ENCODE measurements around the gene MBOAT1.

GRCh38 chr6:20173833-20174792 is 38.2 kb downstream of the MBOAT1 start:
- TF ChIP-seq CTCF (conservative IDR thresholded peaks at IDR 0.05; ENCODE audit: low read length) (no peak), EZH2phosphoT487 (IDR thresholded peaks at IDR 0.05; ENCODE audit: borderline replicate concordance) (no peak)

Data from Loucy (cell line).